ENCODE data around the gene HLA-DQB2.

GRCh38 chr6:32803416-32803815 lies 40.1 kb upstream of the HLA-DQB2 start:
- TF ChIP-seq CTCF (conservative IDR thresholded peaks at IDR 0.05 in 1 of 2, IDR thresholded peaks at IDR 0.05 in 1 of 2; ENCODE audit: low read depth in 1 of 2, low read length in 2 of 2) (no peak), EZH2 (IDR thresholded peaks at IDR 0.05; ENCODE audit: low read length, missing control alignments) (no peak)
